H9 (cell line): Measurements from ENCODE around the gene OR5A2. TPM values are rescaled to one million over a fixed set of nuclear protein-coding genes. Genes with fewer than 3 reads are reported as not detected.

ENCODE experiments used
- DNase-seq: peaks from one replicate; pipeline ENCODE4 v3.0.0-alpha.2; 2017
- H2AFZ ChIP-seq: one replicate; pipeline ENCODE4 v1.6.1; 2013; ENCODE audit warnings: mild to moderate bottlenecking, low read length, control low read depth, moderate library complexity
- H2AK5ac ChIP-seq: 2 replicates; pipeline ENCODE4 v1.6.1; 2013; ENCODE audit warnings: low read length, control low read depth, mixed read lengths; ENCODE audit not compliant: insufficient read length
- H2BK120ac ChIP-seq: one replicate; pipeline ENCODE4 v1.6.1; 2013; ENCODE audit warnings: low read depth, mild to moderate bottlenecking, low read length, control low read depth, inconsistent platforms; ENCODE audit not compliant: poor library complexity, severe bottlenecking
- H2BK12ac ChIP-seq: 2 replicates; pipeline ENCODE4 v1.6.1; 2013; ENCODE audit warnings: low read length, control low read depth, mixed read lengths, low read depth; ENCODE audit not compliant: insufficient read length
- H2BK15ac ChIP-seq: 2 replicates; pipeline ENCODE4 v1.6.1; 2013; ENCODE audit warnings: low read depth, low read length, control low read depth
- H2BK20ac ChIP-seq: one replicate; pipeline ENCODE4 v1.6.1; 2013; ENCODE audit warnings: low read depth, mild to moderate bottlenecking, low read length, control low read depth, inconsistent platforms; ENCODE audit not compliant: poor library complexity, severe bottlenecking
- H2BK5ac ChIP-seq: 2 replicates; pipeline ENCODE4 v1.6.1; 2013; ENCODE audit warnings: low read length, control low read depth, mixed read lengths; ENCODE audit not compliant: insufficient read length
- H3K14ac ChIP-seq: 2 replicates; pipeline ENCODE4 v1.6.1; 2013; ENCODE audit warnings: low read length, control low read depth; ENCODE audit not compliant: insufficient read depth
- H3K18ac ChIP-seq: 2 replicates; pipeline ENCODE4 v1.6.1; 2013; ENCODE audit warnings: low read depth, mild to moderate bottlenecking, mixed read lengths, low read length, control low read depth; ENCODE audit not compliant: insufficient read length
- H3K23ac ChIP-seq: 2 replicates; pipeline ENCODE4 v1.6.1; 2013; ENCODE audit warnings: low read length, control low read depth, mixed read lengths, low read depth; ENCODE audit not compliant: insufficient read length
- H3K23me2 ChIP-seq: 2 replicates; pipeline ENCODE4 v1.6.1; 2013; ENCODE audit warnings: low read depth, mild to moderate bottlenecking, mixed read lengths, low read length, control low read depth; ENCODE audit not compliant: insufficient read length, poor library complexity, severe bottlenecking
- H3K27ac ChIP-seq: 2 replicates; pipeline ENCODE4 v1.5.1; 2013; ENCODE audit warnings: low read length, control low read depth, mixed read lengths, low read depth; ENCODE audit not compliant: insufficient read length
- H3K27me3 ChIP-seq: 2 replicates; pipeline ENCODE4 v1.6.1; 2013; ENCODE audit warnings: low read length, control low read depth, inconsistent platforms; ENCODE audit not compliant: insufficient read depth
- H3K4ac ChIP-seq: 2 replicates; pipeline ENCODE4 v1.6.1; 2013; ENCODE audit warnings: low read depth, mild to moderate bottlenecking, control low read depth, inconsistent platforms, low read length, moderate library complexity
- H3K4me1 ChIP-seq: 2 replicates; pipeline ENCODE4 v1.6.1; 2013; ENCODE audit warnings: low read length, control low read depth, inconsistent platforms; ENCODE audit not compliant: insufficient read depth
- H3K4me2 ChIP-seq: 2 replicates; pipeline ENCODE4 v1.6.1; 2013; ENCODE audit warnings: low read length, control low read depth, mixed read lengths; ENCODE audit not compliant: insufficient read length, insufficient read depth
- H3K56ac ChIP-seq: 2 replicates; pipeline ENCODE4 v1.6.1; 2013; ENCODE audit warnings: low read depth, mild to moderate bottlenecking, mixed read lengths, low read length, control low read depth; ENCODE audit not compliant: insufficient read length
- H3K79me1 ChIP-seq: 2 replicates; pipeline ENCODE4 v1.6.1; 2013; ENCODE audit warnings: low read depth, mild to moderate bottlenecking, moderate library complexity, low read length, control low read depth, inconsistent platforms; ENCODE audit not compliant: insufficient read depth, poor library complexity, severe bottlenecking
- H3K79me2 ChIP-seq: 2 replicates; pipeline ENCODE4 v1.6.1; 2013; ENCODE audit warnings: low read length, control low read depth, inconsistent platforms; ENCODE audit not compliant: insufficient read depth
- H3K9ac ChIP-seq: 2 replicates; pipeline ENCODE4 v1.6.1; 2013; ENCODE audit warnings: low read length, control low read depth, mixed read lengths; ENCODE audit not compliant: insufficient read length; ENCODE audit errors: extremely low read depth
- H3K9me3 ChIP-seq: one replicate; pipeline ENCODE4 v1.6.1; 2013; ENCODE audit warnings: low read depth, low read length, inconsistent platforms; ENCODE audit not compliant: control insufficient read depth
- H3T11ph ChIP-seq: one replicate; pipeline ENCODE4 v1.6.1; 2013; ENCODE audit warnings: mild to moderate bottlenecking, low read length, control low read depth, inconsistent platforms
- H4K20me1 ChIP-seq: one replicate; pipeline ENCODE4 v1.6.1; 2013; ENCODE audit not compliant: control insufficient read depth, insufficient read length, insufficient read depth
- H4K5ac ChIP-seq: 2 replicates; pipeline ENCODE4 v1.6.1; 2013; ENCODE audit warnings: low read depth, mild to moderate bottlenecking, mixed read lengths, low read length, control low read depth; ENCODE audit not compliant: insufficient read length
- H4K8ac ChIP-seq: replicated peaks from 2 replicates; pipeline ENCODE4 v1.6.1; 2013; ENCODE audit warnings: low read length, control low read depth, mixed read lengths, low read depth; ENCODE audit not compliant: insufficient read length
- H4K91ac ChIP-seq: 2 replicates; pipeline ENCODE4 v1.6.1; 2013; ENCODE audit warnings: low read depth, mild to moderate bottlenecking, moderate library complexity, mixed read lengths, low read length, control low read depth; ENCODE audit not compliant: insufficient read length
- H3K27ac Mint-ChIP-seq, 3 experiments: 2 replicates in 2 of 3; 3 replicates in 1 of 3; pipeline ENCODE4 v1.8.0; 2020 to 2021; ENCODE audit warnings: mixed read lengths in 3 of 3, mild to moderate bottlenecking in 1 of 3, moderate library complexity in 1 of 3
- H3K27me3 Mint-ChIP-seq: 2 replicates; pipeline ENCODE4 v1.8.0; 2021; ENCODE audit warnings: low read depth, mild to moderate bottlenecking, moderate library complexity, mixed read lengths
- H3K36me3 Mint-ChIP-seq, 3 experiments: 2 replicates in 2 of 3; 3 replicates in 1 of 3; pipeline ENCODE4 v1.8.0; 2020 to 2021; ENCODE audit warnings: low read depth in 3 of 3, mixed read lengths in 3 of 3; ENCODE audit not compliant: insufficient read depth in 1 of 3
- H3K4me1 Mint-ChIP-seq, 2 experiments: 2 replicates each; pipeline ENCODE4 v1.8.0; 2020; ENCODE audit warnings: mixed read lengths in 2 of 2
- H3K4me3 Mint-ChIP-seq, 2 experiments: 2 replicates in 1 of 2; 3 replicates in 1 of 2; pipeline ENCODE4 v1.8.0; 2020 to 2021; ENCODE audit warnings: mild to moderate bottlenecking in 2 of 2, mixed read lengths in 2 of 2, moderate library complexity in 1 of 2
- H3K9me3 Mint-ChIP-seq, 2 experiments: 2 replicates in 1 of 2; 3 replicates in 1 of 2; pipeline ENCODE4 v1.8.0; 2020; ENCODE audit warnings: mild to moderate bottlenecking in 2 of 2, mixed read lengths in 2 of 2, moderate library complexity in 1 of 2
- CTCF ChIP-seq: fragments of 200-600 bp; sonication (generic); conservative IDR thresholded peaks from 3 replicates; pipeline ENCODE4 v1.8.0; 2021; ENCODE audit warnings: antibody characterized with exemption, mild to moderate bottlenecking
- WGBS: extraction: QIAGEN DNeasy Blood & Tissue Kit; methylation state at CpG from one replicate; pipeline ENCODE4 v1.1.7; 2013; ENCODE audit warnings: missing lambda C conversion rate, low lambda C conversion rate, mixed read lengths; ENCODE audit not compliant: insufficient read length; ENCODE audit errors: extremely low coverage; 5-methylcytosine and 5-hydroxymethylcytosine counted together
- total RNA-seq: library from RNA; stranded (reverse); gene quantifications from 2 replicates; pipeline ENCODE4 v1.2.1, GENCODE V29; 2021

OR5A2 gene
- total RNA-seq, 1 experiment from 2014 or later, result not detected

- H2BK5ac ChIP-seq, result no peak overlapping the region
- Mint-ChIP-seq H3K9me3 (no peaks in the 10 kb centered on the region), H3K27ac (no peak overlapping the region), H3K4me3 (no peak overlapping the region), H3K27me3 (peaks cover 2% of the 10 kb centered on the region; the same call in 1 of the 2 replicates), H3K4me1 (no peaks in the 10 kb centered on the region), H3K36me3 (no peaks in the 10 kb centered on the region)
- no peaks in the 10 kb centered on the region for H3K23me2 ChIP-seq
- H3K79me2 ChIP-seq, result no peaks in the 10 kb centered on the region
- H4K5ac ChIP-seq, result no peak overlapping the region
- no peak overlapping the region for H3K4ac ChIP-seq
- no peaks in the 10 kb centered on the region for H3K27me3 ChIP-seq
- H2BK120ac ChIP-seq, result no peak overlapping the region
- H4K20me1 ChIP-seq, result no peaks in the 10 kb centered on the region
- no peak overlapping the region for H4K8ac ChIP-seq
- TF ChIP-seq CTCF, result no peak
- H3K9me3 ChIP-seq, result no peaks in the 10 kb centered on the region
- H3K23ac ChIP-seq, result no peak overlapping the region
- no peak overlapping the region for H3K9ac ChIP-seq
- no CpG with 5 or more reads among the region's 9 CpGs for WGBS
- no peak overlapping the region for H2AFZ ChIP-seq
- no peak overlapping the region for H2BK12ac ChIP-seq
- no peak overlapping the region for H3K4me2 ChIP-seq
- H3K4me1 ChIP-seq, result no peaks in the 10 kb centered on the region
- DNase-seq, result no peak
- no peak overlapping the region for H3K18ac ChIP-seq
- no peak overlapping the region for H2BK20ac ChIP-seq
- H3K56ac ChIP-seq, result no peak overlapping the region
- no peak overlapping the region for H2BK15ac ChIP-seq
- H3K27ac ChIP-seq, result no peak overlapping the region
- no peak overlapping the region for H2AK5ac ChIP-seq
- no peak overlapping the region for H4K91ac ChIP-seq
- H3K79me1 ChIP-seq, result no peaks in the 10 kb centered on the region
- no peak overlapping the region for H3T11ph ChIP-seq
- no peak overlapping the region for H3K14ac ChIP-seq
Observed at GRCh38 chr11:59475176-59475575, 49.0 kb upstream of the OR5A2 start.
